Measurements from ENCODE around the gene UMPS.

Gene UMPS

GRCh38 chr3:124793054-124793739 is 62.9 kb downstream of the UMPS start:
- Histone ChIP-seq H3K27ac (ENCODE audit: extremely low read depth, low read depth, low read length) (no peak overlapping the region), H3K4me3 (ENCODE audit: low read depth, low read length) (no peak overlapping the region), H3K4me1 (ENCODE audit: control insufficient read depth, insufficient read depth, low read length) (no peaks in the 10 kb centered on the region), H3K36me3 (ENCODE audit: control insufficient read depth in 2 of 2, insufficient read depth in 1 of 2, low read length in 2 of 2) (peaks cover 0 to 27% of the 10 kb centered on the region in 2 experiments; a peak in 1 of 3 replicates), H3K9me3 (ENCODE audit: control insufficient read depth, insufficient read depth, low read depth, low read length) (no peaks in the 10 kb centered on the region)
- TF ChIP-seq YY1 (tag by site-specific recombination; IDR thresholded peaks at IDR 0.05) (no peak), KLF1 (tag by site-specific recombination; IDR thresholded peaks at IDR 0.05) (peak; percentile 88), ZBTB1 (tag by site-specific recombination; IDR thresholded peaks at IDR 0.05) (no peak)
- CTCF ChIA-PET, result interaction anchor here (0.6 to 1.6 kb wide), 3 partner anchors 34 to 645 kb away, joined by 3 read pairs; no protein-coding TSS in a partner anchor
- POLR2A ChIA-PET, result no interaction called here

- H3K36me3 ChIP-seq (ENCODE audit: control insufficient read depth in 2 of 2, insufficient read depth in 1 of 2, low read length in 2 of 2), result peaks cover 0 to 27% of the 10 kb centered on the region in 2 experiments; a peak in 1 of 3 replicates
- no peaks in the 10 kb centered on the region for H3K9me3 ChIP-seq (ENCODE audit: control insufficient read depth, insufficient read depth, low read depth, low read length)
- H3K4me1 ChIP-seq (ENCODE audit: control insufficient read depth, insufficient read depth, low read length), result peaks cover 5% of the 10 kb centered on the region
- H3K4me3 ChIP-seq (ENCODE audit: low read depth, low read length), result no peak overlapping the region
- TF ChIP-seq ZNF488 (tag by site-specific recombination; IDR thresholded peaks at IDR 0.05), result no peak
- TF ChIP-seq GLI4 (tag by site-specific recombination; IDR thresholded peaks at IDR 0.05), result no peak
- no peak for TF ChIP-seq ZNF837 (tag by site-specific recombination; IDR thresholded peaks at IDR 0.05)
- no peak for TF ChIP-seq GLIS1 (tag by site-specific recombination; IDR thresholded peaks at IDR 0.05)
- TF ChIP-seq ZNF112 (tag by site-specific recombination; IDR thresholded peaks at IDR 0.05), result no peak
- no peak for TF ChIP-seq ZNF843 (tag by site-specific recombination; IDR thresholded peaks at IDR 0.05)
- TF ChIP-seq ZNF585B (tag by site-specific recombination; IDR thresholded peaks at IDR 0.05), result no peak
- TF ChIP-seq GLI2 (tag by site-specific recombination; IDR thresholded peaks at IDR 0.05; ENCODE audit: borderline replicate concordance, low read depth), result no peak
- TF ChIP-seq ZNF362 (tag by site-specific recombination; IDR thresholded peaks at IDR 0.05), result no peak
- no peak for TF ChIP-seq ZNF544 (tag by site-specific recombination; IDR thresholded peaks at IDR 0.05)
- no peak for TF ChIP-seq CTCF (tag by site-specific recombination; IDR thresholded peaks at IDR 0.05)
- no peak for TF ChIP-seq ZNF24 (tag by site-specific recombination; IDR thresholded peaks at IDR 0.05)
- TF ChIP-seq HOXA7 (CRISPR knock-in tag; IDR thresholded peaks at IDR 0.05; ENCODE audit: borderline replicate concordance), result no peak
- TF ChIP-seq ZNF121 (tag by site-specific recombination; IDR thresholded peaks at IDR 0.05), result no peak
- TF ChIP-seq PRDM4 (tag by site-specific recombination; IDR thresholded peaks at IDR 0.05), result no peak
- POLR2A ChIA-PET, result no interaction called here
- CTCF ChIA-PET, result interaction anchor here (1.2 kb wide), 1 partner anchor 9 kb away, joined by 6 read pairs; no protein-coding TSS in a partner anchor
- H3K27ac ChIP-seq (ENCODE audit: extremely low read depth, low read depth, low read length), result no peak overlapping the region
Measured at GRCh38 chr3:124796477-124796876, 66.2 kb downstream of the UMPS start.

Measured in HEK293 (cell line).